Measurements from ENCODE around the gene METTL2A. TPM values are rescaled to one million over a fixed set of nuclear protein-coding genes. Genes with fewer than 3 reads are reported as not detected.
"Not testable (repeated sequence)": the region's sequence is repeated elsewhere in the genome, so short reads cannot be mapped to it uniquely, and the experiment has no call there.

The METTL2A gene
- total RNA-seq, 4 donors from 2014 or later = 14.7 to 21.7 (median 15.4) TPM

DNA sequence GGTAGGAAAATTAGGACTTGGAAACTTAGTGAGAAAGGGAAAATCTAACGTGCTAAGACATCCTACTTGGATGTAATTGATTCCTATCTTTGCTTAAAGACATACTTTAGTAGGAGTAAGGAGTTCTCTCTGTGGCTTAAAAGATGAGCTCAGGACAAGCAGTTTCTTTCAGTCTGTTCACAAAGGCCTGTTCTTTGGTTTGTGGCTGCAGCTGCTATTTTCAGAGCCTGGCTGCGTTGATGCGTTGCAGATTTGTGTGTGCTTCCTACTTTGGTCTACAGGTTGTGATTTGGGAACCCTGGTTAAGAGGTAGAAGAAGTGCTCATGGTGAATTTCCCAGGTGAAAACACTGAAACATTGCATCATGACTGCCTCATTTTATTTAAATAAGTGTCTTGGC is 30.4 kb downstream of the METTL2A start:
- H3K4me1 ChIP-seq; H3K36me3 ChIP-seq; H3K27me3 ChIP-seq; H3K4me3 ChIP-seq; H3K27ac ChIP-seq; DNase-seq (ENCODE audit: low spot score in 2 of 2); H3K9me3 ChIP-seq: not testable (repeated sequence)
- WGBS = 85% methylated on average over 3 of the region's 3 CpGs

DNA sequence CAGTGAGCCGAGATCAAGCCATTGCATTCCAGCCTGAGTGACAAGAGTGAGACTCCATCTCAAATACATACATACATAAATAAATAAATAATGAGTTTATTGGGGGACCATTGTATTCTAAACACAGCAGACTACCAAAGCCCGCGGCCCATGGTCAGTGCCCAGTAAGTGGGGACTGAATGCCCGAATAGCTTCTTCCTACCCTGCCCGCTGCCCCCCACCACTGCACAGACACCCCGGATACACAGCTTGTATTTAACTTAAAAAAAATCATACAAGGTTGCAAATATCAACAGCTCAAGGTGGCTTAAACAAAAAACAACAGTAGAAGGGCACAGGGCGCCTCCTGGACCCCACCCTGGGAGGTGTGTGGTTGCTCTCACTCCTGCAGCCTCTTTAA is 32.3 kb downstream of the METTL2A start:
- DNase-seq (ENCODE audit: low spot score in 2 of 2) = no peak
- Histone ChIP-seq H3K27me3 (no peaks in the 10 kb centered on the region), H3K36me3 (no peaks in the 10 kb centered on the region), H3K9me3 (no peaks in the 10 kb centered on the region), H3K4me3 (no peak overlapping the region), H3K4me1 (no peaks in the 10 kb centered on the region), H3K27ac (no peak overlapping the region)
- TF ChIP-seq EP300 (IDR thresholded peaks at IDR 0.05) (no peak), POLR2AphosphoS5 (IDR thresholded peaks at IDR 0.05) (no peak), POLR2A (IDR thresholded peaks at IDR 0.05) (no peak)
- TF ChIP-seq, protein P1, sequence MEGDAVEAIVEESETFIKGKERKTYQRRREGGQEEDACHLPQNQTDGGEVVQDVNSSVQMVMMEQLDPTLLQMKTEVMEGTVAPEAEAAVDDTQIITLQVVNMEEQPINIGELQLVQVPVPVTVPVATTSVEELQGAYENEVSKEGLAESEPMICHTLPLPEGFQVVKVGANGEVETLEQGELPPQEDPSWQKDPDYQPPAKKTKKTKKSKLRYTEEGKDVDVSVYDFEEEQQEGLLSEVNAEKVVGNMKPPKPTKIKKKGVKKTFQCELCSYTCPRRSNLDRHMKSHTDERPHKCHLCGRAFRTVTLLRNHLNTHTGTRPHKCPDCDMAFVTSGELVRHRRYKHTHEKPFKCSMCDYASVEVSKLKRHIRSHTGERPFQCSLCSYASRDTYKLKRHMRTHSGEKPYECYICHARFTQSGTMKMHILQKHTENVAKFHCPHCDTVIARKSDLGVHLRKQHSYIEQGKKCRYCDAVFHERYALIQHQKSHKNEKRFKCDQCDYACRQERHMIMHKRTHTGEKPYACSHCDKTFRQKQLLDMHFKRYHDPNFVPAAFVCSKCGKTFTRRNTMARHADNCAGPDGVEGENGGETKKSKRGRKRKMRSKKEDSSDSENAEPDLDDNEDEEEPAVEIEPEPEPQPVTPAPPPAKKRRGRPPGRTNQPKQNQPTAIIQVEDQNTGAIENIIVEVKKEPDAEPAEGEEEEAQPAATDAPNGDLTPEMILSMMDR (IDR thresholded peaks at IDR 0.05) = no peak
- 95% methylated on average over 7 of the region's 7 CpGs for WGBS

DNA sequence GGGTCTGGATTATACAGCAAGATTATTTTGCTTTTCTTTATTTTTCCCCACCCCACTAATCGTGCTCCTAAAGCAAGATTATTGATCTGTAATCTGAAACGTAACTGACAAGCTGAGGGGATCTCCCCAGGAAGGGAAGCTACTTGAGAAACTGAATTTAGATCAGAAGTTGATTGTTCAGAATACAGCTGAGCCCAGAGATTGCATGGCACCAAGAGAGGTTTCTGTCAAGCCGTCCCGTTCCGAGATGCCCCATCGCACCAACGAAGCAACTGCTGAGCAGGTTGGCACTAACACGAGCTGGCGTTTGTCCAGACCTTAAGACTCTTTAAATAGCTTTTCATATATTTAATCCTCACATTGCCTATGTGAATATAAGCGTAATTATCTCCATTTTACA is 34.8 kb downstream of the METTL2A start:
- 55% methylated on average over 10 of the region's 10 CpGs for WGBS
- H3K4me3 ChIP-seq; H3K9me3 ChIP-seq; H3K27ac ChIP-seq; H3K27me3 ChIP-seq; H3K36me3 ChIP-seq; H3K4me1 ChIP-seq; DNase-seq (ENCODE audit: low spot score in 2 of 2): not testable (repeated sequence)

DNA sequence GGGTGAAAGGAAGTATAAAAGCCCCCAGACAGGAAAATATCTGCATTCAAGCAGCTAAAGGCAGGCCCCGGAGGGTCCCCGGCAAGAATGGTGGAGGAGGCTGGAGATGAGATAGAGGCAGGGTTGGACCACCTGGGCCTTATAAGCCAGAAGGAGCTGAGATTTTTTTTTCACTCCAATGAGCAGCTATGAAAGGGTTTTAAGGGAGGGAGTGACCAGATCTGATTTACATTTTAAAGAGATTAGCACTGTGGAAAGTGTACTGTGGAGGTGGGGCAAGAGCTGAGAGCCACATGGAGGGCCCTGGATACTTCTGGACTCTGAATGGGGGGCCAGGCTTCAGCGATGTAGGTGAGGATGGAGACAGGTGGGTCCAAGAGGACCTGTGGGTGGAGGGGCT is 40.7 kb downstream of the METTL2A start:
- DNase-seq (ENCODE audit: low spot score in 2 of 2); H3K9me3 ChIP-seq; H3K36me3 ChIP-seq; H3K4me1 ChIP-seq; H3K27ac ChIP-seq; H3K4me3 ChIP-seq; H3K27me3 ChIP-seq: not testable (repeated sequence)
- WGBS = 96% methylated on average over 3 of the region's 3 CpGs

DNA sequence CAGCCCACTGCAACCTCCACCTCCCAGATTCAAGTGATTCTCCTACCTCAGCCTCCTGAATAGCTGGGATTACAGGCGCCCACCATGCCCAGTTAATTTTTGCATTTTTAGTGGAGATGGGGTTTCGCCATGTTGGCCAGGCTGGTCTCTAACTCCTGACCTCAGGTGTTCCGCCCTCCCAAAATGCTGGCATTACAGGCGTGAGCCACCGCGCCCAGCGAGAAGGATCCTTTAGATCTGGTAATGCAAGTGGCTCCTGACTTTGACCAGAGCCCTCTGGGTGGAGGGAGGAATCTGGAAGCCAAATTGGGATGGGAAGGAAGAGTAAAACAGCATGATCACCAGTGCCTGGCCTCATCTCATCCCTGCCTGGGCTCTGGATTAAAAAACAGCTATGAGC is 41.6 kb downstream of the METTL2A start:
- not testable (repeated sequence) for DNase-seq (ENCODE audit: low spot score in 2 of 2)

DNA sequence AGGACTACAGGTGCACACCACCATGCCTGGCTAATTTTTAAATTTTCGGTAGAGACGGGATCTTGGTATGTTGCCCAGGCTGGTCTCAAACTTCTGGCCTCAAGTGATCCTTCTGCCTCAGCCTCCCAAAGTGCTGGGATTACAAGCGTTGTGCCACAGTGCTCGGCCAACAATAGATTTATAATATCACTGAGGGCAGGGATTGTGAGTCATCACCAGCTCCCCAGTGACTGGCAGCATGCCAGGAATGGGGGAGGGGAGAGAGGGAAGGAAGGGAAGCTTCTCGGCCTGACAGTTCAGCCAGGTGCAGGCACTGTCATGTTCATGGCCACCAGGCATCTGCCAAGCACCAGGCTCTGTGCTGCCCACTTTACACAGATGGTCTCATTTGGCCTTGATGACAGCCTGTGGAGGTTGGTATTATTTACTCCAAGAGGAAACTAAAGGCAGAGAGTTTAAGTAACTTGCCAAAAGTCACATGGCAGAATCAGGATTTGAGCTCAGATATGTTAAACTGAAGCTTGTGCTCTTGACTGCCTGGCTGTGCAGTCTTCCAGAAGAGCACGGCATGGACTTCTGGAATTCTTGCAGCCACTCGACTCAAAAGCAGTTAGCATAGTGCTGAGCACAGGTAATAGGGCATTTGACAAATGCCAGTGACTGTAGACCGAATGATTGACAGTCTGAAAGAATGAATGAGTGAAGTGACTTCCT is 47.1 kb downstream of the METTL2A start:
- H3K4me3 ChIP-seq, H3K36me3 ChIP-seq, H3K27me3 ChIP-seq, H3K9me3 ChIP-seq: not testable (repeated sequence)
- Histone ChIP-seq H3K4me1 (peaks cover 20% of the 10 kb centered on the region), H3K27ac (peak overlapping the region; percentile 18)
- WGBS = 27% methylated on average over 5 of the region's 8 CpGs
- peak in 1 of 2 donors; percentile 85 for DNase-seq (ENCODE audit: low spot score in 2 of 2)

More for the DNA sequence above, 41.6 kb downstream of the METTL2A start:
- H3K27me3 ChIP-seq, H3K4me3 ChIP-seq, H3K27ac ChIP-seq, H3K4me1 ChIP-seq, H3K36me3 ChIP-seq, H3K9me3 ChIP-seq: not testable (repeated sequence)
- 97% methylated on average over 7 of the region's 7 CpGs for WGBS

DNA sequence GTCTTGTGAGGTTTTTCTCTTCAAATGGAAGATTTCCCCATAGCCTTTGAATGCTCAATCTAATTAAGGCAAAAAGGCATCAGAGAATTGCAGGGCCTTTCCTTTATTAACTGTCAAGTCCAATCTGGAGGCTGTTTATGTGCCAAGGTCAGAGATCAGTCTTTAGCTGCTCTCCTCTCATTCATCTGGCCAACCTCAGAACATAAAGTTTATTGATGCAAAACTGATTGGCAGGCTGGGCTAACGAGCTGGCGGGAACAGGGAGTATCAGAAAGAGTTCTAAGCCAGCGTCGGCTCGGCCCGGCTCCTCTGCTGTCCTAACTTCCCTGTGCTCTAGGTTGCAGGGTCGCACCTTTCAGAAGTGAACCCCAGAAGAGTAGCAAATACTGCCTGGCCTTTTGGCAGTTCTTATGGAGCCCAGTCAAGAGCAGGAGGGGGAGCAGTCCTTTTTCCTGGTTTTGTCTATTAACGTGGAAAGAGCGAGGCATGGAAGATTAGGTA is 47.7 kb downstream of the METTL2A start:
- not testable (repeated sequence) for H3K27ac ChIP-seq; H3K27me3 ChIP-seq; DNase-seq (ENCODE audit: low spot score in 2 of 2); H3K36me3 ChIP-seq; H3K9me3 ChIP-seq; H3K4me3 ChIP-seq
- WGBS = 71% methylated on average over 9 of the region's 9 CpGs
- H3K4me1 ChIP-seq = peaks cover 20% of the 10 kb centered on the region

DNA sequence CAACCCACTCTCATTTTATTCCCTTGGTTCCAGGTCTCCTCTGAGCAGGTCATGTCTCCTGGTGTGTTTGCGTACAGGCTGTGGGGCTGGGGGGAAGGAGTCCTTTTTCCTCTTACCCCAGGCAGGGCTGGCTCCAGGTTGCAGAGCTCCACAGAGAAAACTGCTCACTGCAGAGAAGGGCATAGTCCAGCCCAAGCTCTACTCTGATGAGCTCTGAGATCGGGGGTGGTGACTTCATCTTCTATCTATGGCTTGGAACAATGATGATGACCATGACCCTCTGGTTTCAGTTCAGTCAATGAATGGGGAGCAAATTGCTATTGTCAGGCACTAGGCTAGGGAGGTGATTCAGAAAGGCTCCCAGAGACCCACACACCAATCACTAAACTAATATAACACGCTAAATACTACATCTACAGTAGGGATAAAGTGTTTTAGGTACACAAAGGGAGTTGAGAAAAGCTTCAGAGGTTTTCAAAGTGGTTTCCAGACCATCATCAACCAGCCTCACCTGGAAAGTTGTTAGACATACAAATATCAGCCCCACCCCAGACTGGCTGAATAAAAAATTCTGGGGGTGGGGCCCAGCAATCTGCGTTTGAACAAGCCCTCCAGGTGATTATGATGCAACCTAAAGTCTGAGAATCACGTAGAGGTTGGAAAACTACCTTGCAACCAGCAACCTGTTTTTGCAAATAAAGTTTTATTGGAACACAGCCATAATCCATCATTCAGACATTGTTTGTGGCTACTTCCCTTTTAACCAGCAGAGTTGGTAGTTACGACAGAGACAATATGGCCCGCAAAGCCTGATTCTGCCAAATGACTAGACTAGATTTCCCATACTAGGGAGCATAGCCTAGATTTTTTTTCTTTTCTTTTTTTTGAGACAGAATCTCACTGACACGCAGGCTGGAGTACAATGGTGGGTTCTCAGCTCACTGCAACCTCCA is 49.6 kb downstream of the METTL2A start:
- not testable (repeated sequence) for H3K4me3 ChIP-seq, H3K27ac ChIP-seq, H3K36me3 ChIP-seq, H3K9me3 ChIP-seq, H3K27me3 ChIP-seq
- DNase-seq (ENCODE audit: low spot score in 2 of 2) = peak in 1 of 2 donors; percentile 40
- 74% methylated on average over 8 of the region's 8 CpGs for WGBS
- peaks cover 30% of the 10 kb centered on the region for H3K4me1 ChIP-seq

DNA sequence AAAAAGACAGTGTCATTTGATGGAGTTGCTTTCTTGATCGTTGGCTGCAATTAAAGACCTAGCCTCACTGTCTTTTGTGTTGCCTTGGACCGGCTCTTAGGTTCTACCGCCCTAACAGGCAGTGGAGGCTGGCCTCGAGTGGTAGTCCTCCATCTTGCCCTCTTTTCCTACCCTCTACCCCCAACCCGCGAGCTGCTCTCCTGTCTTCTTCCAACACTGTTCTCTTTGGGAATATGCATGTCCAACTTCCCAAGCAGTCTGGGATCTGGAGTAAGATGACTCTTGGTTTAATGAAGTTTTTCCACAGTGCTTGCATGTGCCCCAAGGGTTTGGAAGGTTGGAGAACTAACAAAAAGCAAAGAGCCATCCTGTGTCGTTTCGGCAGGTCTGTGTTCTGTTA is 53.4 kb downstream of the METTL2A start:
- Histone ChIP-seq H3K4me1 (peaks cover 32% of the 10 kb centered on the region), H3K27ac (peak overlapping the region; percentile 98), H3K4me3 (peak overlapping the region; percentile 67)
- H3K9me3 ChIP-seq, H3K36me3 ChIP-seq, H3K27me3 ChIP-seq: not testable (repeated sequence)
- 81% methylated on average over 8 of the region's 8 CpGs for WGBS
- peak in 1 of 2 donors; percentile 54 for DNase-seq (ENCODE audit: low spot score in 2 of 2)

DNA sequence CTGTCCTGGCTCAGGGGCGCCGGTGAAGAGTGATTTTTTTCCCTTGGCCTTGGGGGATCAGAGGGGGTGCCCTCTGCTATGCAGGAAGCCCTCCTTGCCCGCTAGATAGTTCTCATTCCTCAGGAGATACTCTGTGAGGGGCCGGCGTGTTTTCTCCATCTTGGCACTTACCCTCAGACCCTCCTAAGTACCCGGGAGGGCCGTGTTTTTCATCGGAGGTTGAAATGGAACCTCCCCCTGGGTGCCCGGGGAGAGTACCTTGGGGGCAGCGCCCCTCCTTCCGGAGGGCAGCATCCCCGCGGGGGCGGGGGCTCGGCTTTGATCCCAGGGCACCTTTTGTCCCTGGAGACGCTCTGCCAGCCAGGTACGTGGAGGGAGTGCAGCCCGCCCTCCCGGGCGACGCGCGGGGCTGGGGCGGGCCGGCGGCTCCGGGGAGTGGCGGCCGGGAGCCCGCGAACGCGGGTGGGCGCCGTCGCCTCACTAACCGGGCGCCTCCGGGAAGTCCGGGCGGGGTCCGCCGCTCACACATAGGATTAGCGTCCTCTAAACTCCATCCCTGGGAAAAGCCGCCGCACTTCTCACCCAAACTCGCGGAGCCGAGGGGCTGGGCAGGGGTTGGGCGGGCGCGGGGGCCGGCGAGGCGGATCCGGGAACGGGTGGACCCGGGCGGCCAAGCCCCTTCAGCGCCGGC is 54.2 kb downstream of the METTL2A start:
- WGBS = 2% methylated on average over 3 of the region's 61 CpGs
- Histone ChIP-seq H3K4me1 (peaks cover 35% of the 10 kb centered on the region), H3K4me3 (peak overlapping the region; percentile 67), H3K27ac (peak overlapping the region; percentile 98)
- H3K36me3 ChIP-seq, H3K27me3 ChIP-seq, H3K9me3 ChIP-seq: not testable (repeated sequence)
- DNase-seq (ENCODE audit: low spot score in 2 of 2) = peak in 1 of 2 donors; percentile 70

All from suprapubic skin (tissue), 4 donors.